SH-SY5Y (cell line): Measurements from ENCODE around the gene PTPRA.

Experiments used
- GATA2 ChIP-seq: IDR thresholded peaks from 2 replicates; pipeline ENCODE4 v1.6.1; 2011; ENCODE audit warnings: mild to moderate bottlenecking, low read depth, low read length
- GATA3 ChIP-seq: IDR thresholded peaks from 2 replicates; pipeline ENCODE4 v1.6.1; 2011; ENCODE audit warnings: low read depth, mild to moderate bottlenecking, low read length, moderate library complexity

PTPRA gene

GRCh38 chr20:2840138-2840966 is 32.9 kb upstream of the PTPRA start, which contains the start of the genes PCED1A and VPS16:
PCED1A (minus strand) TSS chr20:2840655; CDS start chr20:2839912, 743 bp downstream.
VPS16 (plus strand) TSS chr20:2840745; CDS start chr20:2840775, 30 bp downstream.
- TF ChIP-seq GATA2 (no peak), GATA3 (no peak)

- TF ChIP-seq GATA3, result no peak
- no peak for TF ChIP-seq GATA2
These were observed 32.2 kb upstream of the PTPRA start for GRCh38 chr20:2840967-2841531.

GRCh38 chr20:2845607-2846006 is 27.7 kb upstream of the PTPRA start:
- TF ChIP-seq GATA2 (no peak), GATA3 (no peak)

- TF ChIP-seq GATA2 (no peak), GATA3 (no peak)
These were observed 26.6 kb upstream of the PTPRA start for GRCh38 chr20:2846698-2847097.

- TF ChIP-seq GATA2 (no peak), GATA3 (no peak)
These were observed 25.5 kb upstream of the PTPRA start for GRCh38 chr20:2847802-2848201.

- TF ChIP-seq GATA3 (no peak), GATA2 (no peak)
These were observed 23.8 kb upstream of the PTPRA start for GRCh38 chr20:2849529-2849928.

GRCh38 chr20:2851086-2851485 is 22.2 kb upstream of the PTPRA start:
- TF ChIP-seq GATA2 (no peak), GATA3 (no peak)

- TF ChIP-seq GATA2 (no peak), GATA3 (no peak)
These were observed 14.7 kb upstream of the PTPRA start for GRCh38 chr20:2858591-2858990.

- TF ChIP-seq GATA3, result no peak
- no peak for TF ChIP-seq GATA2
These were observed 13.8 kb upstream of the PTPRA start for GRCh38 chr20:2859330-2860121.

GRCh38 chr20:2864626-2865025 is 8.7 kb upstream of the PTPRA start:
- no peak for TF ChIP-seq GATA3
- no peak for TF ChIP-seq GATA2

- TF ChIP-seq GATA2, result no peak
- no peak for TF ChIP-seq GATA3
These were observed 8.2 kb upstream of the PTPRA start for GRCh38 chr20:2865101-2865500.

- TF ChIP-seq GATA3 (no peak), GATA2 (no peak)
These were observed 7.7 kb upstream of the PTPRA start for GRCh38 chr20:2865630-2866029.

- no peak for TF ChIP-seq GATA2
- no peak for TF ChIP-seq GATA3
These were observed 7.0 kb upstream of the PTPRA start for GRCh38 chr20:2866236-2866635.

GRCh38 chr20:2867081-2867864 is 6.0 kb upstream of the PTPRA start:
- no peak for TF ChIP-seq GATA2
- TF ChIP-seq GATA3, result no peak

- TF ChIP-seq GATA3 (no peak), GATA2 (no peak)
These were observed 3.9 kb upstream of the PTPRA start for GRCh38 chr20:2869381-2869780.
